Endodermal cell (in vitro differentiated cells): ENCODE results near the gene CYP4A22. TPM values are rescaled to one million over a fixed set of nuclear protein-coding genes. Genes with fewer than 3 reads are reported as not detected.

Experiments
- DNase-seq: peaks from one replicate; pipeline ENCODE4 v3.0.0-alpha.2; 2017
- H3K27ac ChIP-seq: 2 replicates; pipeline ENCODE4 v1.5.1; 2013; ENCODE audit warnings: mild to moderate bottlenecking, low read depth, low read length, moderate library complexity
- H3K27me3 ChIP-seq: 2 replicates; pipeline ENCODE4 v1.6.1; 2013; ENCODE audit warnings: mild to moderate bottlenecking, low read length, moderate library complexity; ENCODE audit not compliant: insufficient read depth, control insufficient read depth, poor library complexity, severe bottlenecking
- H3K36me3 ChIP-seq: 2 replicates; pipeline ENCODE4 v1.7.0; 2013; ENCODE audit warnings: mild to moderate bottlenecking, low read length, moderate library complexity; ENCODE audit not compliant: control insufficient read depth, insufficient read depth
- H3K4me1 ChIP-seq: one replicate; pipeline ENCODE4 v1.7.0; 2013; ENCODE audit warnings: low read length; ENCODE audit not compliant: control insufficient read depth, insufficient read depth
- H3K4me3 ChIP-seq: 2 replicates; pipeline ENCODE4 v1.5.1; 2013; ENCODE audit warnings: mild to moderate bottlenecking, low read length, moderate library complexity
- H3K9ac ChIP-seq: 2 replicates; pipeline ENCODE4 v1.6.1; 2013; ENCODE audit warnings: mild to moderate bottlenecking, low read length, moderate library complexity; ENCODE audit not compliant: poor library complexity, severe bottlenecking; ENCODE audit errors: extremely low read depth
- H3K9me3 ChIP-seq: 2 replicates; pipeline ENCODE4 v1.6.1; 2013; ENCODE audit warnings: mild to moderate bottlenecking, low read length, moderate library complexity; ENCODE audit not compliant: control insufficient read depth
- H3K27ac Mint-ChIP-seq: 2 replicates; pipeline ENCODE4 v1.8.0; 2020; ENCODE audit warnings: mixed read lengths
- H3K27me3 Mint-ChIP-seq: 2 replicates; pipeline ENCODE4 v1.8.0; 2021; ENCODE audit warnings: mild to moderate bottlenecking, mixed read lengths; ENCODE audit not compliant: insufficient read depth
- H3K36me3 Mint-ChIP-seq: 2 replicates; pipeline ENCODE4 v1.8.0; 2020; ENCODE audit warnings: low read depth, mixed read lengths
- H3K4me1 Mint-ChIP-seq: 2 replicates; pipeline ENCODE4 v1.8.0; 2020; ENCODE audit warnings: mixed read lengths
- H3K4me3 Mint-ChIP-seq: 2 replicates; pipeline ENCODE4 v1.8.0; 2020; ENCODE audit warnings: mild to moderate bottlenecking, moderate library complexity, mixed read lengths
- H3K9me3 Mint-ChIP-seq: 2 replicates; pipeline ENCODE4 v1.8.0; 2020; ENCODE audit warnings: mild to moderate bottlenecking, mixed read lengths
- WGBS, 2 experiments: methylation state at CpG; one replicate each; pipeline versions ENCODE4 v1.1.5 to v1.1.7; 2013; ENCODE audit warnings: missing lambda C conversion rate in 2 of 2, mixed read lengths in 1 of 2; ENCODE audit not compliant: insufficient coverage in 1 of 2, insufficient read length in 1 of 2; 5-methylcytosine and 5-hydroxymethylcytosine counted together
- total RNA-seq, 2 donors: library from RNA; stranded (reverse); fragmentation: NEBNext Ultra II Directional in 1 of 2; extraction: Animal tissue kit (Norgen Biotek cat#: 25700) in 1 of 2; gene quantifications; 2 replicates in 1 of 2; 3 replicates in 1 of 2; pipeline ENCODE4 v1.2.1, GENCODE V29; 2021
- TF ChIP-seq, protein P1 (sequence below): fragments of 200-600 bp; sonication (generic); conservative IDR thresholded peaks from 2 replicates; pipeline ENCODE4 v1.5.0; 2021; ENCODE audit warnings: antibody characterized with exemption, mild to moderate bottlenecking

The CYP4A22 gene
- total RNA-seq, 2 donors from 2014 or later = 0.35 TPM; not detected in 1

DNA sequence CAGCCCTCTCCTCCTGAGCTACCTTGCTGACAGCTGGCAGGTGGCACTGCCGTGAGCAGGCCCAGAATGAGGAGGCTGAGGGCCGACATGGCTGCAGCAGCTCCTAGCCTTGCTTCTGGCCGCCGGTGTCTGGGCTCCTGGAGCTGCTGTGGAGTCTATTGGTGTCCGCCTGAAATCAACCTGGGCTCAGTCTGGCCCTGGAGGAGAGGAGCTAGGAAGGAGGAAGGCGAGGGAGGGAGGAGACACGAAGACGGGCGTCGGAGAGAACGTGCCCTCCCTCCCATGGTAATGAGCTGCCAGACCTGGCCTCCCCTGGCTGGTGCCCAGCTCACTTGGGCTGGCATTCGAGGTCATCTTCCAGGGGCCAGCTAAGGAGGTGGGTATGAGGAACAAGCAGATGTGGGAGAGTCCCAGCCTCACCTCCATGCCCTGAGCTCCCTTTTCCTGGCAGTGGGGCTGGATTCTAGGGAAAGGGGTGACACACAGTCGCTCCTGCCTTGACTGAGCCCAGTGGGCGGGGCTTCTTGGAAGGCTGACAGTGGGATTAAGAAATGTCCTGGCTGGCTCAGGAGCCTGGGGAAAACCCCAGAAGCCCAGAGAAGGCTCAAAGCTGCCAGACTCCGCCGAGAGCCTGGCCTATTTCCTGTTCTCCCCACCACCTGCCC lies 52.7 kb downstream of the CYP4A22 start, which contains the start of gene PDZK1IP1:
Gene PDZK1IP1 (minus strand): TSS at position 193 of the 665 bp plus-strand sequence. CDS start 104 bp downstream, at position 89.
- TF ChIP-seq, protein P1, sequence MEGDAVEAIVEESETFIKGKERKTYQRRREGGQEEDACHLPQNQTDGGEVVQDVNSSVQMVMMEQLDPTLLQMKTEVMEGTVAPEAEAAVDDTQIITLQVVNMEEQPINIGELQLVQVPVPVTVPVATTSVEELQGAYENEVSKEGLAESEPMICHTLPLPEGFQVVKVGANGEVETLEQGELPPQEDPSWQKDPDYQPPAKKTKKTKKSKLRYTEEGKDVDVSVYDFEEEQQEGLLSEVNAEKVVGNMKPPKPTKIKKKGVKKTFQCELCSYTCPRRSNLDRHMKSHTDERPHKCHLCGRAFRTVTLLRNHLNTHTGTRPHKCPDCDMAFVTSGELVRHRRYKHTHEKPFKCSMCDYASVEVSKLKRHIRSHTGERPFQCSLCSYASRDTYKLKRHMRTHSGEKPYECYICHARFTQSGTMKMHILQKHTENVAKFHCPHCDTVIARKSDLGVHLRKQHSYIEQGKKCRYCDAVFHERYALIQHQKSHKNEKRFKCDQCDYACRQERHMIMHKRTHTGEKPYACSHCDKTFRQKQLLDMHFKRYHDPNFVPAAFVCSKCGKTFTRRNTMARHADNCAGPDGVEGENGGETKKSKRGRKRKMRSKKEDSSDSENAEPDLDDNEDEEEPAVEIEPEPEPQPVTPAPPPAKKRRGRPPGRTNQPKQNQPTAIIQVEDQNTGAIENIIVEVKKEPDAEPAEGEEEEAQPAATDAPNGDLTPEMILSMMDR = no peak
- Mint-ChIP-seq H3K27me3 (peaks cover 28% of the 10 kb centered on the region), H3K36me3 (no peaks in the 10 kb centered on the region), H3K27ac (no peak within 1 kb of the TSS), H3K9me3 (peaks cover under 1% of the 10 kb centered on the region), H3K4me1 (peaks cover 25% of the 10 kb centered on the region), H3K4me3 (no peak within 1 kb of the TSS)
- Histone ChIP-seq H3K27ac (no peak within 1 kb of the TSS), H3K27me3 (peaks cover 4% of the 10 kb centered on the region), H3K9me3 (no peaks in the 10 kb centered on the region), H3K36me3 (no peaks in the 10 kb centered on the region), H3K9ac (no peak within 1 kb of the TSS), H3K4me1 (no peaks in the 10 kb centered on the region), H3K4me3 (no peak within 1 kb of the TSS)
- DNase-seq = peak; percentile 76
- WGBS, 2 experiments = 79 to 86% methylated on average over 8 to 16 of the region's 16 CpGs

DNA sequence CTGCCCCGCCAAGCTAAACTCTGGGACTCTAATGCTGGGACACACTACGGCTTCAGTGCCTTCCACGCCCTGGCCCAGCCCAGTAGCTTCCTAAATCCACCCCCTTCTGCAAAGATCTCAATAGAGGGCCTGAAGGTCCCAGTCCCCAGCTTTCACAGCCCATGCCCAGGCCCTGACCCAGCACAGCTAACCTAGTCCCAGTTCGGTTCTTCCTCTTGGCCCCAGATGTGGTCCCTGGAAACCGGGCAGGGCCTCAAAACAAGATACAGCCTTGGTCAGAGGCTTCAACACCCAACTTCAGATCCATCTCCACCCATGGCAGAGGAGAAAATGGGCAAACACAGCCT lies 53.2 kb downstream of the CYP4A22 start:
- no peak overlapping the region for H3K27ac Mint-ChIP-seq
- H3K27me3 ChIP-seq = peaks cover 4% of the 10 kb centered on the region
- peaks cover 25% of the 10 kb centered on the region for H3K4me1 Mint-ChIP-seq
- TF ChIP-seq, protein P1 = no peak
- H3K9ac ChIP-seq = no peak overlapping the region
- H3K9me3 Mint-ChIP-seq = no peaks in the 10 kb centered on the region
- no peaks in the 10 kb centered on the region for H3K4me1 ChIP-seq
- H3K36me3 Mint-ChIP-seq = no peaks in the 10 kb centered on the region
- DNase-seq = no peak
- H3K4me3 ChIP-seq = no peak overlapping the region
- peaks cover 27% of the 10 kb centered on the region for H3K27me3 Mint-ChIP-seq
- no peaks in the 10 kb centered on the region for H3K9me3 ChIP-seq
- H3K4me3 Mint-ChIP-seq = no peak overlapping the region
- no peaks in the 10 kb centered on the region for H3K36me3 ChIP-seq
- no peak overlapping the region for H3K27ac ChIP-seq
- 89 to 94% methylated on average over 4 to 5 of the region's 5 CpGs for WGBS, 2 experiments

DNA sequence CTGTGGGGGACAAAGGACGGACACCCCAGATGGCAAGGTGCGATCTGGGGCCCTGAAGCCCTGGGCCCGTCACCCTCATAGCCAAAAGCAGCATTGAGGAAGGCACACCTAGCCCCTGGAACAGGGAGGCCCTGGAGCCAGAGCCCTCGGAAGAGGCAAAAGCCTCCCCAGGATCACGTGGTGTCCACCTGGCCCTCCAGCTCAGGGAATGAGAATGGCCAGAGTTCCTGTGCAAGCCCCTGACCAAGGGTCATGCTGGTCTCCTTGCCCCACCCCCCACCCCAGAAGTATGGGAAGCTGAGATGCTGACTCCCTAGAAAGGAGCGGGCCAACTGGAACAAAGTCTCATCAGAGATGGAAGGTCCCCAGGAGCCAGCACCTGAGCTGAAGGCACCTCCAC lies 53.6 kb downstream of the CYP4A22 start:
- Histone ChIP-seq H3K4me1 (no peaks in the 10 kb centered on the region), H3K4me3 (no peak overlapping the region)
- H3K4me3 Mint-ChIP-seq = no peak overlapping the region

More for the DNA sequence above, 53.6 kb downstream of the CYP4A22 start:
- Histone ChIP-seq H3K9ac (no peak overlapping the region), H3K27ac (no peak overlapping the region), H3K9me3 (no peaks in the 10 kb centered on the region), H3K27me3 (peaks cover 4% of the 10 kb centered on the region), H3K36me3 (no peaks in the 10 kb centered on the region)
- TF ChIP-seq, protein P1 = no peak
- no peak overlapping the region for H3K27ac Mint-ChIP-seq
- no peaks in the 10 kb centered on the region for H3K36me3 Mint-ChIP-seq
- WGBS, 2 experiments = 91 to 95% methylated on average over 3 to 6 of the region's 6 CpGs
- H3K9me3 Mint-ChIP-seq = no peaks in the 10 kb centered on the region
- peaks cover 24% of the 10 kb centered on the region for H3K27me3 Mint-ChIP-seq
- H3K4me1 Mint-ChIP-seq = peaks cover 25% of the 10 kb centered on the region
- DNase-seq = no peak
